Globus pallidus (tissue), 1 donor: ENCODE results near the gene MTM1.
A peak's percentile ranks its signal among the peaks of the same experiment; 100 is the strongest.

ENCODE experiments used
- DNase-seq: peaks from one replicate; pipeline ENCODE4 v3.0.0-alpha.2; 2015; ENCODE audit warnings: low spot score

The MTM1 gene

DNA sequence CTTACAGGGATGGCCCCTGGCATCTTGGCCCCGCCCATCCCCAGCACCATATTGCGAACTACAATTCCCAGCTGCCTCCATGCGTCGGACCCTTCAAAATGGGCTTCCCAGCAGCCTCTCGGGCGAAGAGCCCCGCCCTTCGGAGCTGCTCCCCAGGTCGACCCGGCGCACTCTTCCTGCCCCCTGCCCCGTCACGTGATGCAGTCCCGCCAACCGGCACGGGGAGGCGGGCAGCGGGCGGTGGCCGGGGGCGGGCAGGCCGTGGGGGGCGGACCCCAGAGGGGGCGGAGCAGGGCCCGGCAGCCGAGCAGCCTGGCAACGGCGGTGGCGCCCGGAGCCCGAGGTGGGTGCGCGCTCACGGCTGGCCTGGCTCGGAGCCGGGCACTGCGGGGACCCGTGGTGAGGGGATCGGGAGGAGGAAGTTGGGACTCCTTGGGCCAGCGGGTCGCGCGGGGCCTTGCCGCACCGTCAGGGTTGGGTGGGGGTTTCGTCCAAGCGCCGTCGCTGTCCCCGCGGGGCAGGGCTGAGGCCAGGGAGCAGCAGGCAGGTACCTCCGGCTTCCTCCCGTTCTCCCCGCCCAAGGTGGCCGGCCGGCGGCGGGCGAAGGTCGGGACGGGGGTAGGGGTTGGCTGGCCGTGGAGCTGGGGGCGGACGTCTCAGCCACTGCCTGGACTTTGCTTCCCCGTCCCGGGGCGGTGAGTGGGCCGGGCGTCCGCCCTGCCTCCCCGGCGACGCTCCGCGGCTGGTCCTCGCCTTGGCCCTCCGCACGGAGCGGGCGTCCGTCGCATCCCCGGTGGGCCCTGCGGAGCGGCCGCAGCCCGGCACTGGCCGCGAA, at the start of gene MTM1:
Gene MTM1, plus strand, starts transcription at position 302 of the 835 bp plus-strand sequence. CDS start 23,994 bp downstream, outside the sequence.
- peak; percentile 96 for DNase-seq

- DNase-seq = no peak
These were observed 45.9 kb upstream of the MTM1 start for GRCh38 chrX:150522494-150522893.

DNA sequence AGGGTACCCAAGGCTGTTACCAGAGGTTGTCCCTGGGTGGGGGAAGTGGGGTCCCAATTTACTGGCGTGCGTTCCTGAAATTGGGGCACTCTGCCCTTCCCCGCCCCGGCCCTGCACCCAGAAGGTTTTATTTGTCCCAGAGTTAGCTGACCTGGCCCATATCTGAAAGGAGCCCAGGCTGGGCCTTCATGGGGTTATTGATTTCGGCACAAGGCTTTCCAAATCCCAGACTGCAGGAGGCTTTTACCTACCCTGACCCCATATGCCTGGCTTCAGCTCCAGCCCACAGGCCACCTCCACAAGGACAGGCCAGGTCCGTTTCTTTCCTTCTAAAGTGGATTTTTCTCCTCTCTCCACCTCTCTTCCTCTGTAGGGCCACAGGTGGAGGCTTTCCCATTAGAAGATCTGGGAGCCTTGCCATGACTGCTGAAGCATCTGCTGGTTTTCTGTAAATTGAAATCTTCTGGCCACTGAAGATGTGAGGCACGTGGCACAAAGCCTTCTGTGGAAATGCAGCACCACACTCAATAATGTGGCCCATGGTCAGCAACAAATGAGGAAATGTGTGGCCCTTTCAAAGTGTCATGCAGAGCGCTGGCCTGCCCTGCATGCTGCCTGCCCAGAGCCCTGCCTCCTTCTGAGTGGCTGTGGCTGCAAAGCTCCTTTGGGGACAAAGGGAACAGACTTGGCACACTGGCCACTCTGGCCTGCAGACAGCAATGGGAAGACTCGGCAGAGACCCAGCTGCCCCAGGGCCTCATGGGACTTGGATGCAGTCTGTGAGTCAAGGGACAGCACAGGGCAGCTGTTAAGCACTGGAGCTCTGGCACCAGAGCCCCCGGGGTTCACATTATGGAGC, 43.1 kb upstream of the MTM1 start:
- DNase-seq = peak; percentile 87

DNA sequence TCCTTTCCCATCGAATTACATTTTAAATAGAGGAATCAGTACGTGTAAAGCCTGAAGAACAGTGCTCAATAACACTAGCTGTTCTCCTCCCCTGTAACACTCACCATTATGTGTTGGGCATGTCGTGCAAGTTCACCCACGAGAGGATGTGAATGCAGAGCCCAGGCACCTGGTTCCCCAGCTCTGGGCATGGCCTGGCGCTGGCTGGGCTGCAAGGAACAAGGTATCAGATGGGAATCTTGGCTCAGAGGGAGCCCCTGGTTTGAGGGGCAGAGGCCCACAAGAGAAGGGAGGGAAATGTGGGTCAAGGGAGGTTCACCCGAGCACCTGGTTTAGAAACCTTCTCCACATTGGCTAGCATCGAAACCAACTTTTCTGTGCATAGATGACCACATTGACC, 41.7 kb upstream of the MTM1 start:
- no peak for DNase-seq

DNA sequence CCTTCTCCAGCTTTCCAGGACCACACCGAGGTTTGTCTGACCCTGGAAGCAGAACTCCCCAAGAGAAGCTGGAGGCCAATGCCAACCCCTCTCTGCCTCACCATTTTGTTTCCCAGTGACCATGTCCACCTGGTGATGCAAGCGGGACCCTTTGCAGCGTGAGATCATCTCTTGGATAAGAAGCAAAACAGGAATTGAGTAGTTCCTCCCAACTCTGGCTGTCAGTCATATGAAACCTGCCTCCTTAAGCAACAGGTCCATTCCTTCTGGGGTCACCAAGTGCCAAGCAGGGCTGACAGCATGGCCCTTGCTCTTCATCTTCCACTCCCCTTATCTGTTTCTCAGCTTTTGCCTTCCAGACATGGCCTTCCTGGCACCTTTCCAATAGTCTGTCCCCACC, 41.3 kb upstream of the MTM1 start:
- DNase-seq = no peak

DNA sequence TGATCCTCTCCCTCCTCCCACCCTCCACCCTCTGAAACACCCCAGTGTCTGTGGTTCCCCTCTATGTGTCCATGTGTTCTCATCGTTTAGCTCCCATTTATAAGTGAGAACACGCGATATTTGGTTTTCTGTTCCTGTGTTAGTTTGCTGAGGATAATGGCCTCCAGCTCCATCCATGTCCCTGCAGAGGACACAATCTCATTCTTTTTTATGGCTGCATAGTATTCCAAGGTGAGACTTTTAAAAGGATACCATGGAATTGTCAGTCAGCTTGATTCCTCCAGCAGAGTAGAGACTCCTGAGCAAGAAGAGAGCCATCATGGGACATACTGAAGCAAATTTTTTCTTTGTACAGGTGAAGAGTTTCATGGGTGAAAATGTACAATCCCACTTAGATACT, 38.8 kb upstream of the MTM1 start:
- no peak for DNase-seq

- no peak for DNase-seq
These were observed 37.6 kb upstream of the MTM1 start for GRCh38 chrX:150530821-150531220.

- no peak for DNase-seq
These were observed 37.0 kb upstream of the MTM1 start for GRCh38 chrX:150531467-150531866.

DNA sequence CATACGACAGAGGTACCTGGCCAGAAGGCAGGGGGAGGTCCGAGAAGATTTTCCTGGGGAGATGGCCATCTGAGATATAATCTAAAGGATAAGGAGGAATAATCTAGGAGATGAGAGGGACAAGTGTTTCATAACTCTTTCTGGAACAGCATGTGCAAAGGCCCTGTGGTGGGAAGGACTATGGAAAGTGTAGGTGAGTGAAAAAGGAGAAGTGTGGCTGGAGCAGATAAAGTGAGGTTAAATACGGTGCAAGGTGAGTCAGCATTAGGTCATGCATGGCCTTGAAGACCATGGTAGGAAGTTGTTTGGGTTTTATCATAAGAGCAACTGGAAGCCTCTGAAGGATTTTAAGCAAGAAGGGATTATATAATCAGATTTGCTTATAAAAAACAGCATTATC, 34.6 kb upstream of the MTM1 start:
- DNase-seq = no peak

DNA sequence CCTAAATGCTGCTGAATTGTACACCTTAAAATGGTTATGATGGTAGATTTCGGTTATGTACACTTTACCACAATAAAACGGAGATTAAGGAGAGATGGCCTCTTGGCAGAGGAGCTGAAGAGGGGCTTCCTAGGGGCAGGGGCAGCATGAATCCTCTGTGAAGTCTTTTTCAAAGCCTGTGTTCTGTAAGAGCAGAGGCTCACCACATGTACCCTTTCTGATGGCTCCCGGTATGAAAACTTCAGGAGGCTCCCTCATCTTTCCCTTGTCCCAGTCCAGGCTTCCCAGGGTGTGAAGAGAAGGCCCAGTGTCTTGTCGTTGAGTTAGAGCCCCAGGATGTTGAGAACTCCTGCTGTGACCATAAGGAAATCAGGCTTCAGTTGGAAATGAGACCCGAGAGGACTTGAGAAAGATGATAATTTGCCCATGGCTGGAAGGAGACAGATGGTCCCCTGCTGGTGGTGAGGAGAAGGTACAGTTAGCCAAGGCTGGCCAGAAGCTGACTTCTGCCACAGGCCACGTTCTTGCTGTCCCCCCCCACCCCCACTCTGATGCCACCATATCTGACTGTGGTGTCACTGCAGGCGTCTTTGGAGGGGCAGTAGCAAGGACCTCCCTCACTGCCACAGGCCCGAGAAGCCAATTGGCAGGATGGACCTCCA, 31.8 kb upstream of the MTM1 start:
- no peak for DNase-seq

GRCh38 chrX:150537851-150538250, 30.6 kb upstream of the MTM1 start:
- no peak for DNase-seq

GRCh38 chrX:150540965-150541364, 27.5 kb upstream of the MTM1 start:
- no peak for DNase-seq

DNA sequence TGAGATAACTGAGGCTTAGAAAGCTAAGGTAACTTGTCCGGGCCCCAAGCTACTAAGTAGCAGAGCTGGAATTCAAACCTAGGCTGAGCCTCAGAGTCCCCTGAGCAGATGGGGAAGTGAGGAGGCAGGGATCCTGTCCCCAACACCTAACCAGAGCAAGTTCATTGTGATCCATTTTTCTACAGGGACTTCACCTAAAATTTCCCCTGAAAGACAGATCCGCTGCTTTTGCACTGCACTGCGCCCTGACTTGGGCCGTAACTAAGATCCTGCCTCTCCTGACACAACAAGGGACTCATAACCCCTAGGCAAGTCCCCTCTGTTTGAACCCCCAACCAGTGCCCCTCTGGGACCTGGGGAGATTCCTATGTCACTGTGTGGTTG, 25.6 kb upstream of the MTM1 start:
- DNase-seq = no peak

GRCh38 chrX:150543230-150544155, 24.9 kb upstream of the MTM1 start:
- DNase-seq = no peak

GRCh38 chrX:150544222-150544787, 24.1 kb upstream of the MTM1 start:
- DNase-seq = no peak

- DNase-seq = no peak
These were observed 23.3 kb upstream of the MTM1 start for GRCh38 chrX:150544835-150545770.

DNA sequence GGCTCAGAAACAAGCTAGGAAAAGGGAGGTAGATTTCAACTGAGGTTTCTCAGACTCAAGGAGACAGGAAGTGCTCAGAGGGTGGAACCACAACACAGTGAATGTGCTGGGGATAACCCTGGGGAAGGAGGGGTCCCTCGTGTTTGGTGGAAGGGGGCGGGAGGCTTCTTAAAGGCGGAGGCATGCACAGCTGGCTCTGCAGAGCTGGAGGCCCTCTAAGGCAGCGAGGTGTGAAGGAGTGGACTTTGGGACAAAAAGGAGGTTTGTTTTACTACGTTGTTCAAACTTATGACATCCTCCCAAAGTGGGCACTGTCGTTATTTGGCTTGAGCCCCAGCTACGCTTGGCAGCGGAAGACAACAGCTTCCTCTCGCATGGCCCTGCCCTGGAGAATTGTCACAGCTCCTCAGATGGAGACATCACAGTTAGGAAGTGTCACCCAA, 21.7 kb upstream of the MTM1 start:
- DNase-seq = no peak

GRCh38 chrX:150547375-150548115, 20.9 kb upstream of the MTM1 start:
- DNase-seq = peak; percentile 76

GRCh38 chrX:150548251-150548650, 20.2 kb upstream of the MTM1 start:
- no peak for DNase-seq
